ENCODE results near the gene PDF.
A peak's percentile ranks its signal among the peaks of the same experiment; 100 is the strongest.

The PDF gene

GRCh38 chr16:69325784-69326171, 4.6 kb downstream of the PDF start:
- no peak for TF ChIP-seq CTCF (IDR thresholded peaks at IDR 0.05; ENCODE audit: low read depth, low read length)
- TF ChIP-seq MAX (IDR thresholded peaks at IDR 0.05; ENCODE audit: low read depth, low read length) = no peak
- TF ChIP-seq MYC (IDR thresholded peaks at IDR 0.05; ENCODE audit: low read depth, low read length) = no peak
- no peak for TF ChIP-seq POLR2A (IDR thresholded peaks at IDR 0.05; ENCODE audit: extremely low read depth, insufficient read length)
- H3K4me3 ChIP-seq (ENCODE audit: low read depth, low read length) = peak overlapping the region; percentile 89
- DNase-seq (ENCODE audit: low read depth) = no peak

GRCh38 chr16:69324585-69325253, 5.7 kb downstream of the PDF start:
- peak overlapping the region; percentile 11 for H3K4me3 ChIP-seq (ENCODE audit: low read depth, low read length)
- no peak for DNase-seq (ENCODE audit: low read depth)
- no peak for TF ChIP-seq MAX (IDR thresholded peaks at IDR 0.05; ENCODE audit: low read depth, low read length)

GRCh38 chr16:69324013-69324531, 6.3 kb downstream of the PDF start:
- no peak for DNase-seq (ENCODE audit: low read depth)
- H3K4me3 ChIP-seq (ENCODE audit: low read depth, low read length) = no peak overlapping the region
- TF ChIP-seq CTCF (IDR thresholded peaks at IDR 0.05; ENCODE audit: low read depth, low read length) (no peak), MAX (IDR thresholded peaks at IDR 0.05; ENCODE audit: low read depth, low read length) (no peak), MYC (IDR thresholded peaks at IDR 0.05; ENCODE audit: low read depth, low read length) (no peak), POLR2A (IDR thresholded peaks at IDR 0.05; ENCODE audit: extremely low read depth, insufficient read length) (no peak)

- H3K4me3 ChIP-seq (ENCODE audit: low read depth, low read length) = no peak overlapping the region
- TF ChIP-seq MYC (IDR thresholded peaks at IDR 0.05; ENCODE audit: low read depth, low read length) = no peak
- no peak for TF ChIP-seq CTCF (IDR thresholded peaks at IDR 0.05; ENCODE audit: low read depth, low read length)
- TF ChIP-seq POLR2A (IDR thresholded peaks at IDR 0.05; ENCODE audit: extremely low read depth, insufficient read length) = no peak
- no peak for TF ChIP-seq MAX (IDR thresholded peaks at IDR 0.05; ENCODE audit: low read depth, low read length)
- DNase-seq (ENCODE audit: low read depth) = no peak
Measured at GRCh38 chr16:69323415-69323814, 7.0 kb downstream of the PDF start.

- no peak for TF ChIP-seq POLR2A (IDR thresholded peaks at IDR 0.05; ENCODE audit: extremely low read depth, insufficient read length)
- H3K4me3 ChIP-seq (ENCODE audit: low read depth, low read length) = no peak overlapping the region
Measured at GRCh38 chr16:69322343-69322742, 8.0 kb downstream of the PDF start.

GRCh38 chr16:69321080-69321479, 9.3 kb downstream of the PDF start:
- DNase-seq (ENCODE audit: low read depth) = no peak
- TF ChIP-seq MYC (IDR thresholded peaks at IDR 0.05; ENCODE audit: low read depth, low read length) (no peak), MAX (IDR thresholded peaks at IDR 0.05; ENCODE audit: low read depth, low read length) (no peak), POLR2A (IDR thresholded peaks at IDR 0.05; ENCODE audit: extremely low read depth, insufficient read length) (no peak), CTCF (IDR thresholded peaks at IDR 0.05; ENCODE audit: low read depth, low read length) (no peak)

More at GRCh38 chr16:69322343-69322742, 8.0 kb downstream of the PDF start:
- DNase-seq (ENCODE audit: low read depth) = peak; percentile 46

GRCh38 chr16:69320740-69321073, 9.7 kb downstream of the PDF start:
- no peak for TF ChIP-seq MAX (IDR thresholded peaks at IDR 0.05; ENCODE audit: low read depth, low read length)
- TF ChIP-seq POLR2A (IDR thresholded peaks at IDR 0.05; ENCODE audit: extremely low read depth, insufficient read length) = no peak
- no peak for TF ChIP-seq CTCF (IDR thresholded peaks at IDR 0.05; ENCODE audit: low read depth, low read length)
- no peak for TF ChIP-seq MYC (IDR thresholded peaks at IDR 0.05; ENCODE audit: low read depth, low read length)
- DNase-seq (ENCODE audit: low read depth) = no peak
- no peak overlapping the region for H3K4me3 ChIP-seq (ENCODE audit: low read depth, low read length)

More at GRCh38 chr16:69321080-69321479, 9.3 kb downstream of the PDF start:
- H3K4me3 ChIP-seq (ENCODE audit: low read depth, low read length) = no peak overlapping the region

All from NB4 (cell line).